HG03521 (cell line): ENCODE results near the gene CA11.
"Not testable (repeated sequence)": the region's sequence is repeated elsewhere in the genome, so short reads cannot be mapped to it uniquely, and the experiment has no call there.

Source experiments
- ATAC-seq: cut with Tn5 transposase; IDR thresholded peaks from one replicate; pipeline ENCODE4 v1.9.1; 2021; ENCODE audit warnings: mild to moderate bottlenecking, moderate library complexity; ENCODE audit not compliant: unreplicated experiment

CA11 gene

GRCh38 chr19:48642862-48643261, 3.1 kb downstream of the CA11 start:
- no peak for ATAC-seq

GRCh38 chr19:48641850-48642249, 4.1 kb downstream of the CA11 start:
- no peak for ATAC-seq

GRCh38 chr19:48639483-48640375, 6.3 kb downstream of the CA11 start:
- no peak for ATAC-seq

- no peak for ATAC-seq
Observed at GRCh38 chr19:48638831-48639381, 7.1 kb downstream of the CA11 start.

- peak; percentile 8 for ATAC-seq
Observed at GRCh38 chr19:48637948-48638830, 7.8 kb downstream of the CA11 start.

GRCh38 chr19:48637449-48637947, 8.5 kb downstream of the CA11 start:
- peak; percentile 73 for ATAC-seq

GRCh38 chr19:48636859-48637448, 9.0 kb downstream of the CA11 start, which contains the start of gene DBP:
Gene DBP, minus strand, starts transcription at chr19:48637379. Its CDS starts 385 bp downstream, at chr19:48636994.
- no peak for ATAC-seq

GRCh38 chr19:48635966-48636858, 9.8 kb downstream of the CA11 start:
- ATAC-seq: no peak

GRCh38 chr19:48635263-48635965, 10.6 kb downstream of the CA11 start:
- no peak for ATAC-seq

- peak; percentile 19 for ATAC-seq
Observed at GRCh38 chr19:48634424-48635262, 11.3 kb downstream of the CA11 start.

- no peak for ATAC-seq
Observed at GRCh38 chr19:48634036-48634342, 12.0 kb downstream of the CA11 start.

GRCh38 chr19:48633148-48634035, 12.6 kb downstream of the CA11 start:
- ATAC-seq: no peak

GRCh38 chr19:48632692-48633147, 13.3 kb downstream of the CA11 start:
- no peak for ATAC-seq

- ATAC-seq: not testable (repeated sequence)
Observed at GRCh38 chr19:48632286-48632685, 13.7 kb downstream of the CA11 start.

GRCh38 chr19:48631225-48631624, 14.8 kb downstream of the CA11 start:
- ATAC-seq: no peak

GRCh38 chr19:48630296-48631063, 15.5 kb downstream of the CA11 start:
- no peak for ATAC-seq
